Fibroblast of lung (primary cell): Measurements from ENCODE around the gene TIAM2. TPM values are rescaled to one million over a fixed set of nuclear protein-coding genes. Genes with fewer than 3 reads are reported as not detected.

ENCODE experiments used
- DNase-seq, 2 donors: peaks; one replicate each; pipeline versions ENCODE4 v3.0.0 to v3.0.0-alpha.2; 2010; ENCODE audit warnings: low read depth in 2 of 2
- H2AFZ ChIP-seq: 2 replicates; pipeline ENCODE4 v1.5.1; 2012; ENCODE audit warnings: low read length, control low read depth, inconsistent platforms
- H3K27ac ChIP-seq: 2 replicates; pipeline ENCODE4 v1.5.1; 2011; ENCODE audit warnings: low read length, control low read depth; ENCODE audit not compliant: insufficient read depth
- H3K27me3 ChIP-seq: 2 replicates; pipeline ENCODE4 v1.5.1; 2011; ENCODE audit warnings: mild to moderate bottlenecking, low read length; ENCODE audit not compliant: control insufficient read depth, insufficient read depth
- H3K36me3 ChIP-seq: 2 replicates; pipeline ENCODE4 v1.5.1; 2011; ENCODE audit warnings: low read length; ENCODE audit not compliant: control insufficient read depth, insufficient read depth
- H3K4me1 ChIP-seq: 2 replicates; pipeline ENCODE4 v1.5.1; 2011; ENCODE audit warnings: low read length; ENCODE audit not compliant: control insufficient read depth, insufficient read depth; ENCODE audit errors: extremely low read depth
- H3K4me2 ChIP-seq: 2 replicates; pipeline ENCODE4 v1.5.1; 2011; ENCODE audit warnings: low read length, control low read depth; ENCODE audit not compliant: insufficient read depth; ENCODE audit errors: extremely low read depth
- H3K4me3 ChIP-seq, 4 experiments: fragments of 200-600 bp in 1 of 4; sonication (generic) in 1 of 4; replicated peaks in 1 of 4; 2 replicates each; pipeline ENCODE4 v1.5.1; 2011 to 2016; ENCODE audit warnings: low read length in 4 of 4, low read depth in 3 of 4, mild to moderate bottlenecking in 3 of 4, control low read depth in 2 of 4, inconsistent platforms in 1 of 4, mixed read lengths in 1 of 4; ENCODE audit not compliant: insufficient read depth in 1 of 4; ENCODE audit errors: control extremely low read depth in 1 of 4
- H3K79me2 ChIP-seq: 2 replicates; pipeline ENCODE4 v1.5.1; 2012; ENCODE audit warnings: mild to moderate bottlenecking, low read length, inconsistent platforms; ENCODE audit not compliant: control insufficient read depth, insufficient read depth
- H3K9ac ChIP-seq: 2 replicates; pipeline ENCODE4 v1.5.1; 2011; ENCODE audit warnings: mild to moderate bottlenecking, low read length, control low read depth; ENCODE audit not compliant: insufficient read depth
- H3K9me3 ChIP-seq: 2 replicates; pipeline ENCODE4 v1.5.1; 2012; ENCODE audit warnings: low read depth, low read length; ENCODE audit not compliant: control insufficient read depth, insufficient read depth
- H4K20me1 ChIP-seq: 2 replicates; pipeline ENCODE4 v1.5.1; 2011; ENCODE audit warnings: low read length; ENCODE audit not compliant: control insufficient read depth, insufficient read depth; ENCODE audit errors: extremely low read depth
- CTCF ChIP-seq, 2 donors: IDR thresholded peaks in 1 of 2; conservative IDR thresholded peaks in 1 of 2; 1 replicate in 1 of 2; 2 replicates in 1 of 2; pipeline ENCODE4 v1.5.1; 2011 to 2012; ENCODE audit warnings: low read length in 2 of 2, control low read depth in 1 of 2, inconsistent platforms in 1 of 2, low read depth in 1 of 2, mild to moderate bottlenecking in 1 of 2
- EZH2 ChIP-seq: IDR thresholded peaks from 2 replicates; pipeline ENCODE4 v1.5.1; 2012; ENCODE audit warnings: low read length, control low read depth, mild to moderate bottlenecking; ENCODE audit errors: missing control alignments
- polyA plus RNA-seq, 2 donors: library from polyadenylated mRNA; depleted of rRNA in 1 of 2; stranded (reverse) in 1 of 2; unstranded in 1 of 2; fragments of >200 nt; gene quantifications; 2 replicates each; pipeline ENCODE4 v1.2.1, GENCODE V29; 2011 to 2012; ENCODE audit warnings: missing spikeins in 1 of 2
- total RNA-seq: library from RNA; depleted of rRNA; stranded (reverse); fragments of >200 nt; gene quantifications from 2 replicates; pipeline ENCODE4 v1.2.1, GENCODE V29; 2014

Gene TIAM2
- total and polyA plus RNA-seq, 2 donors (not counting 1 experiment from before 2014, with no cell fraction given) = 6.2 to 11.2 TPM

DNA sequence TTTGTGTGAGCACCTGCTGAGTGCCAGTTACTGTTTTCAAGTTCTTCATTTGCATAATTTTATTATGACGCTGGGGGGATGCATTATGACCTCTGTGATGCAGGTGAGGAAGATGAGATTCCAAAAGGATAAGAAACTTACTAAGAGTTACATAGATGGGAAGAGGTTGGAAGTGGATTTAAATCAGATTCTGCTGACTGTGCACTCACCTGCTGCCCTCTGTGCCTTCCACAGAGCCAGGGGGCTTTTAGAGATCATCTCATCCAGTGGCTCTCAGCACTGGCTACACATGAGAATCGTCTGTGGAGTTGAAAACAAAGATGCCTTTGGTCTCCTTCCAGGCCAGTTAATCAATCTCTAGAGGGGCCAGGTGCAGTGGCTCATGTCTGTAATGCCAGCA lies 47.9 kb downstream of the TIAM2 start:
- Histone ChIP-seq H4K20me1 (no peaks in the 10 kb centered on the region), H2AFZ (no peak overlapping the region), H3K27ac (no peak overlapping the region), H3K9me3 (no peaks in the 10 kb centered on the region), H3K4me2 (no peak overlapping the region), H3K4me1 (no peaks in the 10 kb centered on the region), H3K4me3 (no peak overlapping the region), H3K9ac (no peak overlapping the region), H3K36me3 (no peaks in the 10 kb centered on the region), H3K79me2 (no peaks in the 10 kb centered on the region), H3K27me3 (no peaks in the 10 kb centered on the region)
- no peak for TF ChIP-seq EZH2
- no peak for TF ChIP-seq CTCF (conservative IDR thresholded peaks at IDR 0.05 in 1 of 2, IDR thresholded peaks at IDR 0.05 in 1 of 2; ENCODE audit: low read depth in 1 of 2, low read length in 2 of 2)
- no peak for DNase-seq

GRCh38 chr6:155045561-155046404 lies 50.7 kb downstream of the TIAM2 start:
- no peak overlapping the region for H2AFZ ChIP-seq
- H3K36me3 ChIP-seq = no peaks in the 10 kb centered on the region
- H3K79me2 ChIP-seq = no peaks in the 10 kb centered on the region
- H4K20me1 ChIP-seq = no peaks in the 10 kb centered on the region
- no peaks in the 10 kb centered on the region for H3K9me3 ChIP-seq
- no peak overlapping the region for H3K4me3 ChIP-seq
- H3K9ac ChIP-seq = no peak overlapping the region
- no peak overlapping the region for H3K27ac ChIP-seq
- no peak for DNase-seq
- H3K4me2 ChIP-seq = no peak overlapping the region
- no peaks in the 10 kb centered on the region for H3K4me1 ChIP-seq
- TF ChIP-seq CTCF (conservative IDR thresholded peaks at IDR 0.05 in 1 of 2, IDR thresholded peaks at IDR 0.05 in 1 of 2; ENCODE audit: low read depth in 1 of 2, low read length in 2 of 2) = no peak
- TF ChIP-seq EZH2 = no peak
- H3K27me3 ChIP-seq = no peaks in the 10 kb centered on the region

DNA sequence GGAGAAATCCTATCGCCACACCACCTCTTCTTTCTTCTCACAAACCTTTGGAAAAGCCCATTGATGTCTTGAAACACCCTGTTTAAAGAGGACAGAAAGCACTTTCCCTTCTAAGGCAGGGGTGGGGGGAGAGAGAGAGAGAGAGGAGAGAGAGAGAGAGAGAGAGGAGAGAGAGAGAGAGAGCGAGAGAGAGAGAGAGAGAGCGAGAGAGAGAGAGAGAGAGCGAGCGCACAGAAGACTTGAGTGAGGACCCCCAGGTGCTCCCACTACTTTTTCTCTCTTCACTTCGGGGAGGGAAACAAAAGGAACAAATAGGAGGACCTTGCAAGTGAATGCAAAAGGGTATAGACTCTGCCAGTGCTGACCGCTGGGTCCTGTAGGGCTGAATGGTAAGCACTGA lies 52.4 kb downstream of the TIAM2 start:
- Histone ChIP-seq H3K4me1 (no peaks in the 10 kb centered on the region), H3K9ac (no peak overlapping the region), H3K36me3 (no peaks in the 10 kb centered on the region), H2AFZ (no peak overlapping the region), H3K9me3 (no peaks in the 10 kb centered on the region), H3K4me2 (no peak overlapping the region), H3K27me3 (no peaks in the 10 kb centered on the region), H3K27ac (no peak overlapping the region), H3K4me3 (no peak overlapping the region), H3K79me2 (no peaks in the 10 kb centered on the region), H4K20me1 (no peaks in the 10 kb centered on the region)
- DNase-seq = no peak
- TF ChIP-seq CTCF (conservative IDR thresholded peaks at IDR 0.05 in 1 of 2, IDR thresholded peaks at IDR 0.05 in 1 of 2; ENCODE audit: low read depth in 1 of 2, low read length in 2 of 2) (no peak), EZH2 (no peak)
